EL (cell line): ENCODE results near the gene RPL13A.

Experiments
- DNase-seq: peaks from one replicate; pipeline ENCODE4 v3.0.0-alpha.2; 2016

The RPL13A gene

GRCh38 chr19:49486710-49487276, 615 bp upstream of the RPL13A start:
- DNase-seq = no peak

- DNase-seq = peak; percentile 25
These were observed 846 bp downstream of the RPL13A start for GRCh38 chr19:49488046-49488862.

- DNase-seq = peak; percentile 15
These were observed 1.6 kb downstream of the RPL13A start for GRCh38 chr19:49488863-49489537.

- DNase-seq = no peak
These were observed 2.3 kb downstream of the RPL13A start for GRCh38 chr19:49489601-49490167.

GRCh38 chr19:49490287-49491029, 3.0 kb downstream of the RPL13A start:
- no peak for DNase-seq

- no peak for DNase-seq
These were observed 3.8 kb downstream of the RPL13A start for GRCh38 chr19:49491030-49491803.

- peak; percentile 16 for DNase-seq
These were observed 4.6 kb downstream of the RPL13A start for GRCh38 chr19:49491804-49492572.

- peak; percentile 59 for DNase-seq
These were observed 5.4 kb downstream of the RPL13A start for GRCh38 chr19:49492573-49493405.

GRCh38 chr19:49496574-49497008, 9.2 kb downstream of the RPL13A start:
- DNase-seq = no peak

GRCh38 chr19:49497047-49497788, 9.8 kb downstream of the RPL13A start:
- DNase-seq = peak; percentile 62

- no peak for DNase-seq
These were observed 10.3 kb downstream of the RPL13A start for GRCh38 chr19:49497789-49498103.

GRCh38 chr19:49498475-49498874, 11.1 kb downstream of the RPL13A start:
- DNase-seq = no peak

GRCh38 chr19:49499030-49499670, 11.7 kb downstream of the RPL13A start:
- DNase-seq = no peak

- peak; percentile 70 for DNase-seq
These were observed 15.6 kb downstream of the RPL13A start for GRCh38 chr19:49502866-49503581.

- DNase-seq = no peak
These were observed 16.2 kb downstream of the RPL13A start for GRCh38 chr19:49503582-49503962.

- peak; percentile 67 for DNase-seq
These were observed 19.2 kb downstream of the RPL13A start for GRCh38 chr19:49506575-49507105.

- no peak for DNase-seq
These were observed 20.5 kb downstream of the RPL13A start for GRCh38 chr19:49507803-49508494.
